H1 (cell line): Measurements from ENCODE around the gene GAB2. TPM values are rescaled to one million over a fixed set of nuclear protein-coding genes. Genes with fewer than 3 reads are reported as not detected.

Source experiments
- CTCF ChIA-PET: fragments of 300-600 bp; sonication (Branson Sonifier 250); formaldehyde crosslinking; loops from one replicate; lab custom pipeline; 2021; ENCODE audit not compliant: partially characterized antibody; lab: Charles Lee
- POLR2A ChIA-PET: fragments of 300-600 bp; sonication (Branson Sonifier 250); formaldehyde crosslinking; loops from one replicate; lab custom pipeline; 2021; ENCODE audit warnings: inconsistent platforms; ENCODE audit not compliant: partially characterized antibody; lab: Charles Lee
- DNase-seq, 2 experiments: peaks; one replicate each; pipeline versions ENCODE4 v3.0.0 to v3.0.0-alpha.2; 2010 to 2022; ENCODE audit warnings: low spot score in 2 of 2, low read depth in 1 of 2, mixed read lengths in 1 of 2
- FAIRE-seq: peaks from 2 replicates; lab custom pipeline; 2011; peaks lifted over from hg19 to GRCh38; lab: Jason Lieb, UNC
- H2AFZ ChIP-seq: 2 replicates; pipeline ENCODE4 v1.8.1; 2012; ENCODE audit warnings: low read length, inconsistent platforms
- H2AK5ac ChIP-seq: 2 replicates; pipeline ENCODE4 v1.6.1; 2013; ENCODE audit warnings: low read depth, low read length
- H2BK120ac ChIP-seq: replicated peaks from 2 replicates; pipeline ENCODE3; 2013; ENCODE audit warnings: low read depth, low read length, inconsistent platforms
- H2BK12ac ChIP-seq: 2 replicates; pipeline ENCODE4 v1.6.1; 2013; ENCODE audit warnings: low read depth, low read length
- H2BK15ac ChIP-seq: 2 replicates; pipeline ENCODE4 v1.6.1; 2013; ENCODE audit warnings: low read length
- H2BK20ac ChIP-seq: 2 replicates; pipeline ENCODE4 v1.6.1; 2013; ENCODE audit warnings: low read length
- H2BK5ac ChIP-seq: 2 replicates; pipeline ENCODE4 v1.6.1; 2013; ENCODE audit warnings: low read depth, low read length
- H3K14ac ChIP-seq: 2 replicates; pipeline ENCODE4 v1.6.1; 2013; ENCODE audit warnings: inconsistent platforms; ENCODE audit not compliant: insufficient read length
- H3K18ac ChIP-seq: 2 replicates; pipeline ENCODE4 v1.6.1; 2013; ENCODE audit warnings: low read length; ENCODE audit errors: extremely low read depth
- H3K23ac ChIP-seq: 2 replicates; pipeline ENCODE4 v1.6.1; 2013; ENCODE audit warnings: inconsistent platforms; ENCODE audit not compliant: insufficient read length
- H3K23me2 ChIP-seq: 2 replicates; pipeline ENCODE4 v1.6.1; 2013; ENCODE audit warnings: low read depth, low read length
- H3K27ac ChIP-seq: 2 replicates; pipeline ENCODE4 v1.6.1; 2011; ENCODE audit warnings: low read depth, low read length, inconsistent platforms
- H3K27me3 ChIP-seq, 4 experiments: replicated peaks in 1 of 4; 1 replicate in 1 of 4; 2 replicates in 3 of 4; pipeline versions ENCODE4 v1.6.1 to v1.8.1; 2011 to 2013; ENCODE audit warnings: low read length in 3 of 4, mild to moderate bottlenecking in 3 of 4, inconsistent platforms in 2 of 4, mixed read lengths in 2 of 4, moderate library complexity in 1 of 4; ENCODE audit not compliant: control insufficient read depth in 3 of 4, insufficient read depth in 3 of 4; ENCODE audit errors: extremely low read depth in 1 of 4
- H3K36me3 ChIP-seq, 4 experiments: 2 replicates each; pipeline versions ENCODE4 v1.6.1 to v1.8.1; 2011 to 2013; ENCODE audit warnings: mild to moderate bottlenecking in 4 of 4, low read length in 3 of 4, moderate library complexity in 2 of 4, control low read depth in 1 of 4, inconsistent platforms in 1 of 4; ENCODE audit not compliant: insufficient read depth in 4 of 4, control insufficient read depth in 2 of 4
- H3K4ac ChIP-seq: replicated peaks from 2 replicates; pipeline ENCODE3; 2013; ENCODE audit warnings: low read length, low read depth, mixed read lengths, inconsistent platforms; ENCODE audit not compliant: insufficient read length
- H3K4me1 ChIP-seq, 4 experiments: replicated peaks in 1 of 4; 1 replicate in 1 of 4; 2 replicates in 3 of 4; pipeline versions ENCODE4 v1.6.1 to v1.8.1; 2011 to 2013; ENCODE audit warnings: low read length in 3 of 4, inconsistent platforms in 2 of 4, mixed read lengths in 1 of 4; ENCODE audit not compliant: insufficient read depth in 4 of 4, control insufficient read depth in 3 of 4
- H3K4me2 ChIP-seq, 2 experiments: 2 replicates each; pipeline versions ENCODE4 v1.6.1 to v1.8.1; 2011 to 2013; ENCODE audit warnings: low read depth in 2 of 2, low read length in 2 of 2, control low read depth in 1 of 2, inconsistent platforms in 1 of 2, mild to moderate bottlenecking in 1 of 2; ENCODE audit not compliant: insufficient read depth in 1 of 2
- H3K4me3 ChIP-seq, 4 experiments: fragments of 200-600, 300-600 bp in 1 of 4; sonication (generic), shearing (Covaris generic), sonication (Bioruptor Twin) in 1 of 4; 2 replicates each; pipeline versions ENCODE4 v1.5.1 to v1.8.1; 2011 to 2016; ENCODE audit warnings: low read length in 4 of 4, low read depth in 3 of 4, control low read depth in 2 of 4, inconsistent platforms in 2 of 4, mild to moderate bottlenecking in 2 of 4, mixed read lengths in 1 of 4, moderate library complexity in 1 of 4; ENCODE audit not compliant: insufficient read depth in 2 of 4; ENCODE audit errors: extremely low read depth in 1 of 4
- H3K56ac ChIP-seq: replicated peaks from 2 replicates; pipeline ENCODE3; 2013; ENCODE audit warnings: low read depth, mild to moderate bottlenecking, mixed read lengths, low read length, inconsistent platforms; ENCODE audit not compliant: insufficient read length
- H3K79me1 ChIP-seq: 2 replicates; pipeline ENCODE4 v1.6.1; 2013; ENCODE audit warnings: low read depth, low read length, control low read depth
- H3K79me2 ChIP-seq, 2 experiments: 2 replicates each; pipeline versions ENCODE4 v1.6.1 to v1.8.1; 2012 to 2013; ENCODE audit warnings: low read length in 2 of 2, mild to moderate bottlenecking in 2 of 2, inconsistent platforms in 1 of 2; ENCODE audit not compliant: insufficient read depth in 2 of 2, control insufficient read depth in 1 of 2
- H3K9ac ChIP-seq, 4 experiments: replicated peaks in 1 of 4; 1 replicate in 1 of 4; 2 replicates in 3 of 4; pipeline versions ENCODE4 v1.6.1 to v1.8.1; 2011 to 2013; ENCODE audit warnings: low read depth in 3 of 4, low read length in 3 of 4, control low read depth in 2 of 4, mild to moderate bottlenecking in 2 of 4, moderate library complexity in 2 of 4, inconsistent platforms in 1 of 4; ENCODE audit errors: extremely low read depth in 1 of 4
- H3K9me3 ChIP-seq, 2 experiments: 2 replicates each; pipeline versions ENCODE4 v1.6.1 to v1.8.1; 2012 to 2013; ENCODE audit warnings: mild to moderate bottlenecking in 2 of 2, moderate library complexity in 2 of 2, control low read depth in 1 of 2, inconsistent platforms in 1 of 2, low read depth in 1 of 2, low read length in 1 of 2, mixed read lengths in 1 of 2; ENCODE audit not compliant: insufficient read depth in 2 of 2
- H4K20me1 ChIP-seq, 2 experiments: replicated peaks in 1 of 2; 2 replicates each; pipeline versions ENCODE3 to v1.8.1; 2011 to 2013; ENCODE audit warnings: inconsistent platforms in 2 of 2, low read length in 2 of 2, mild to moderate bottlenecking in 1 of 2; ENCODE audit not compliant: insufficient read depth in 2 of 2, control insufficient read depth in 1 of 2
- H4K5ac ChIP-seq: 2 replicates; pipeline ENCODE4 v1.6.1; 2013; ENCODE audit warnings: low read length, low read depth, mixed read lengths, inconsistent platforms; ENCODE audit not compliant: insufficient read length
- H4K8ac ChIP-seq: 2 replicates; pipeline ENCODE4 v1.8.0; 2013; ENCODE audit warnings: mild to moderate bottlenecking, moderate library complexity, low read length, inconsistent platforms; ENCODE audit not compliant: insufficient read depth; ENCODE audit errors: extremely low read depth
- H4K91ac ChIP-seq: replicated peaks from 2 replicates; pipeline ENCODE3; 2013; ENCODE audit warnings: low read length, mixed read lengths, inconsistent platforms; ENCODE audit not compliant: insufficient read length
- BRCA1 ChIP-seq: IDR thresholded peaks from 2 replicates; pipeline ENCODE4 v1.6.1; 2012; ENCODE audit warnings: low read depth, low read length, improper control_type of control experiment
- HDAC2 ChIP-seq, 2 experiments: fragments of 300-600 bp in 1 of 2; sonication (generic) in 1 of 2; IDR thresholded peaks; 2 replicates each; pipeline ENCODE4 v1.6.1; 2011 to 2012; ENCODE audit warnings: low read depth in 2 of 2, low read length in 2 of 2, mild to moderate bottlenecking in 2 of 2, moderate library complexity in 2 of 2, borderline replicate concordance in 1 of 2, inconsistent platforms in 1 of 2
- RBBP5 ChIP-seq: IDR thresholded peaks from 2 replicates; pipeline ENCODE4 v1.7.1; 2012; ENCODE audit warnings: low read depth, mild to moderate bottlenecking, inconsistent platforms, low read length, moderate library complexity, borderline replicate concordance
- SUZ12 ChIP-seq: fragments of 200-600 bp; sonication (generic); IDR thresholded peaks from 2 replicates; pipeline ENCODE4 v1.6.1; 2012; ENCODE audit warnings: mild to moderate bottlenecking, inconsistent platforms, low read length, moderate library complexity, mixed read lengths
- WGBS, 2 experiments: shearing (Covaris generic) in 1 of 2; methylation state at CpG; one replicate each; pipeline versions ENCODE4 v1.1.6 to v1.1.7; 2013 to 2015; ENCODE audit warnings: low lambda C conversion rate in 2 of 2, mixed read lengths in 2 of 2, inconsistent platforms in 1 of 2, low coverage in 1 of 2, missing lambda C conversion rate in 1 of 2; ENCODE audit not compliant: insufficient replicate concordance in 2 of 2, insufficient coverage in 1 of 2, insufficient read length in 1 of 2; ENCODE audit errors: extremely low coverage in 1 of 2, missing lambda C conversion rate in 1 of 2; 5-methylcytosine and 5-hydroxymethylcytosine counted together
- polyA plus RNA-seq, 7 experiments: library from polyadenylated mRNA; depleted of rRNA in 3 of 7; stranded (reverse) in 5 of 7; unstranded in 2 of 7; fragments of >200 nt in 5 of 7; fragments of 200-250 nt in 2 of 7; gene quantifications; 1 replicate in 5 of 7; 2 replicates in 1 of 7; 4 replicates in 1 of 7; pipeline versions ENCODE4 v1.2.1 to v1.2.3, GENCODE V29; 2011 to 2013; ENCODE audit warnings: missing spikeins in 2 of 7, mixed read lengths in 2 of 7
- total RNA-seq: library from RNA; stranded (reverse); fragmentation: NEBNext Ultra II Directional; extraction: Animal tissue kit (Norgen Biotek cat#: 25700); gene quantifications from 2 replicates; pipeline ENCODE4 v1.2.1, GENCODE V29; 2021
- TF ChIP-seq, protein P1 (sequence below): IDR thresholded peaks from 2 replicates; pipeline ENCODE4 v1.6.1; 2012; ENCODE audit warnings: inconsistent platforms
- TF ChIP-seq, protein P2 (sequence below): IDR thresholded peaks from 2 replicates; pipeline ENCODE4 v1.6.1; 2012; ENCODE audit warnings: inconsistent platforms

GAB2 gene
- total and polyA plus RNA-seq, 2 of the 8 experiments (the other 6 are each of a cell fraction or from before 2014, with no cell fraction given): 6.3 to 14.0 TPM

GRCh38 chr11:78340530-78340929, 77.1 kb downstream of the GAB2 start:
- no peak overlapping the region for H4K8ac ChIP-seq
- no peaks in the 10 kb centered on the region for H3K4me1 ChIP-seq
- no peak overlapping the region for H4K5ac ChIP-seq
- no peak overlapping the region for H2AK5ac ChIP-seq
- no peak overlapping the region for H4K91ac ChIP-seq
- H3K9ac ChIP-seq: no peak overlapping the region
- H3K23ac ChIP-seq: no peak overlapping the region
- H3K23me2 ChIP-seq: no peaks in the 10 kb centered on the region
- no peak overlapping the region for H2BK20ac ChIP-seq
- ChIA-PET CTCF (interaction anchor here (0.6 to 1.7 kb wide), 3 partner anchors 14 to 80 kb away, joined by 3 to 5 read pairs (median 3); no protein-coding TSS in a partner anchor), POLR2A (interaction anchor here (1.9 kb wide), 1 partner anchor 9 kb away, joined by 4 read pairs; no protein-coding TSS in a partner anchor)
- H3K27ac ChIP-seq: no peak overlapping the region
- no peak overlapping the region for H3K18ac ChIP-seq
- H3K79me1 ChIP-seq: no peaks in the 10 kb centered on the region
- no peak overlapping the region for H2BK5ac ChIP-seq
- H3K4me2 ChIP-seq: no peak overlapping the region
- no peak overlapping the region for H3K4ac ChIP-seq
- DNase-seq (no peak), FAIRE-seq (no peak)
- no peaks in the 10 kb centered on the region for H4K20me1 ChIP-seq
- TF ChIP-seq, protein P1, sequence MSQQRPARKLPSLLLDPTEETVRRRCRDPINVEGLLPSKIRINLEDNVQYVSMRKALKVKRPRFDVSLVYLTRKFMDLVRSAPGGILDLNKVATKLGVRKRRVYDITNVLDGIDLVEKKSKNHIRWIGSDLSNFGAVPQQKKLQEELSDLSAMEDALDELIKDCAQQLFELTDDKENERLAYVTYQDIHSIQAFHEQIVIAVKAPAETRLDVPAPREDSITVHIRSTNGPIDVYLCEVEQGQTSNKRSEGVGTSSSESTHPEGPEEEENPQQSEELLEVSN: no peak
- TF ChIP-seq SUZ12 (no peak), BRCA1 (no peak), RBBP5 (no peak), HDAC2 (IDR thresholded peaks at IDR 0.05; ENCODE audit: borderline replicate concordance in 1 of 2, low read depth in 2 of 2, low read length in 2 of 2) (no peak)
- TF ChIP-seq, protein P2, sequence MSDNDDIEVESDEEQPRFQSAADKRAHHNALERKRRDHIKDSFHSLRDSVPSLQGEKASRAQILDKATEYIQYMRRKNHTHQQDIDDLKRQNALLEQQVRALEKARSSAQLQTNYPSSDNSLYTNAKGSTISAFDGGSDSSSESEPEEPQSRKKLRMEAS: no peak
- H2BK12ac ChIP-seq: no peak overlapping the region
- no peaks in the 10 kb centered on the region for H3K9me3 ChIP-seq
- no peak overlapping the region for H2BK15ac ChIP-seq
- no peaks in the 10 kb centered on the region; a peak in 1 of 4 replicates for H3K79me2 ChIP-seq
- no peak overlapping the region for H2AFZ ChIP-seq
- no peak overlapping the region for H3K4me3 ChIP-seq
- 94% methylated on average over 2 of the region's 2 CpGs; no CpG with 5 or more reads in 1 of the 2 experiments for WGBS, 2 experiments
- no peaks in the 10 kb centered on the region for H3K36me3 ChIP-seq
- no peak overlapping the region for H2BK120ac ChIP-seq
- H3K27me3 ChIP-seq: no peaks in the 10 kb centered on the region
- no peak overlapping the region for H3K56ac ChIP-seq
- H3K14ac ChIP-seq: no peak overlapping the region
